GM23338 (cell line): ENCODE data around the gene HSD17B2. TPM values are rescaled to one million over a fixed set of nuclear protein-coding genes. Genes with fewer than 3 reads are reported as not detected.
"Not testable (repeated sequence)": the region's sequence is repeated elsewhere in the genome, so short reads cannot be mapped to it uniquely, and the experiment has no call there.

ENCODE experiments used
- ATAC-seq: fragments of 200-7000 bp; cut with Tn5 transposase; 3 replicates; pipeline ENCODE4 v1.9.1; 2020
- DNase-seq: peaks from one replicate; pipeline ENCODE4 v3.0.0-alpha.2; 2015; ENCODE audit warnings: low spot score
- H2AFZ ChIP-seq: fragments of 200-600 bp; sonication (generic); 2 replicates; pipeline ENCODE4 v1.8.0; 2016; ENCODE audit warnings: antibody characterized with exemption, mild to moderate bottlenecking, moderate library complexity
- H3F3A ChIP-seq: fragments of 200-600 bp; sonication (generic); replicated peaks from 2 replicates; pipeline ENCODE4 v1.8.0; 2017; ENCODE audit warnings: antibody characterized with exemption, mixed run types, low read depth
- H3K27ac ChIP-seq: fragments of 200-600 bp; sonication (generic); 2 replicates; pipeline ENCODE4 v1.6.1; 2016; ENCODE audit warnings: low read depth
- H3K27me3 ChIP-seq: fragments of 200-600 bp; sonication (generic); 2 replicates; pipeline ENCODE4 v1.8.0; 2016; ENCODE audit warnings: mild to moderate bottlenecking, mixed run types, moderate library complexity; ENCODE audit not compliant: insufficient read depth
- H3K36me3 ChIP-seq: fragments of 200-600 bp; sonication (generic); 2 replicates; pipeline ENCODE4 v1.8.0; 2016; ENCODE audit warnings: mild to moderate bottlenecking; ENCODE audit not compliant: insufficient read depth
- H3K4me1 ChIP-seq: fragments of 200-600 bp; sonication (generic); 2 replicates; pipeline ENCODE4 v1.8.0; 2016; ENCODE audit warnings: mild to moderate bottlenecking, moderate library complexity; ENCODE audit not compliant: insufficient read depth
- H3K4me2 ChIP-seq: fragments of 200-600 bp; sonication (generic); 2 replicates; pipeline ENCODE4 v1.7.1; 2017; ENCODE audit warnings: mixed run types
- H3K4me3 ChIP-seq: fragments of 200-600 bp; sonication (generic); 2 replicates; pipeline ENCODE4 v1.6.1; 2016; ENCODE audit warnings: mixed run types
- H3K79me2 ChIP-seq: fragments of 200-600 bp; sonication (generic); replicated peaks from 2 replicates; pipeline ENCODE4 v1.8.0; 2017; ENCODE audit warnings: mild to moderate bottlenecking; ENCODE audit not compliant: insufficient read depth
- H3K9me2 ChIP-seq: fragments of 200-600 bp; sonication (generic); 2 replicates; pipeline ENCODE4 v1.8.0; 2017; ENCODE audit not compliant: insufficient read depth
- H4K20me1 ChIP-seq: fragments of 200-600 bp; sonication (generic); replicated peaks from 2 replicates; pipeline ENCODE4 v1.8.0; 2017; ENCODE audit warnings: mild to moderate bottlenecking; ENCODE audit not compliant: insufficient read depth
- H3K27ac Mint-ChIP-seq: 2 replicates; pipeline ENCODE4 v1.8.0; 2020; ENCODE audit warnings: inconsistent platforms, mild to moderate bottlenecking, moderate library complexity, mixed read lengths
- H3K27me3 Mint-ChIP-seq: 3 replicates; pipeline ENCODE4 v1.8.0; 2022; ENCODE audit warnings: low read depth, mild to moderate bottlenecking, moderate library complexity, mixed read lengths, inconsistent platforms; ENCODE audit not compliant: insufficient read depth, poor library complexity
- H3K36me3 Mint-ChIP-seq: 3 replicates; pipeline ENCODE4 v1.8.0; 2021; ENCODE audit warnings: low read depth, mild to moderate bottlenecking, inconsistent platforms, moderate library complexity, mixed read lengths
- H3K4me1 Mint-ChIP-seq: 3 replicates; pipeline ENCODE4 v1.8.0; 2020; ENCODE audit warnings: mild to moderate bottlenecking, inconsistent platforms, mixed read lengths
- H3K4me3 Mint-ChIP-seq: 3 replicates; pipeline ENCODE4 v1.8.0; 2021; ENCODE audit warnings: moderate library complexity, mild to moderate bottlenecking, inconsistent platforms, mixed read lengths
- H3K9me3 Mint-ChIP-seq: 3 replicates; pipeline ENCODE4 v1.8.0; 2020; ENCODE audit warnings: moderate library complexity, mild to moderate bottlenecking, inconsistent platforms, mixed read lengths
- CREB1 ChIP-seq: fragments of 250-450 bp; sonication (Bioruptor Pico); IDR thresholded peaks from 2 replicates; pipeline ENCODE4 v1.5.0; 2020; ENCODE audit warnings: low read depth, mild to moderate bottlenecking, moderate library complexity
- CTCF ChIP-seq, 2 experiments: fragments of 200-600 bp in 1 of 2; sonication (generic) in 1 of 2; conservative IDR thresholded peaks; 2 replicates each; pipeline versions ENCODE4 v1.5.1 to v1.6.1; 2016 to 2017; ENCODE audit warnings: antibody characterized with exemption in 2 of 2, low read depth in 2 of 2, mild to moderate bottlenecking in 2 of 2, moderate library complexity in 1 of 2
- ETS1 ChIP-seq: IDR thresholded peaks from 2 replicates; pipeline ENCODE4 v1.6.1; 2016; ENCODE audit warnings: antibody characterized with exemption
- POLR2AphosphoS5 ChIP-seq: IDR thresholded peaks from 2 replicates; pipeline ENCODE4 v1.6.1; 2016; ENCODE audit warnings: antibody characterized with exemption, low read depth
- REST ChIP-seq: IDR thresholded peaks from one replicate; pipeline ENCODE4 v1.6.1; 2018; ENCODE audit warnings: antibody characterized with exemption; ENCODE audit not compliant: unreplicated experiment
- STAT1 ChIP-seq: IDR thresholded peaks from one replicate; pipeline ENCODE4 v1.6.1; 2016; ENCODE audit warnings: antibody characterized with exemption; ENCODE audit not compliant: unreplicated experiment
- ZNF114 ChIP-seq: fragments of 250-450 bp; sonication (Bioruptor Pico); IDR thresholded peaks from 2 replicates; pipeline ENCODE4 v1.5.0; 2020; ENCODE audit warnings: mild to moderate bottlenecking, moderate library complexity
- polyA plus RNA-seq: library from polyadenylated mRNA; unstranded; fragments of >200 nt; fragmentation: Nextera tagmentation; extraction: Ambion mirVana; gene quantifications from 2 replicates; pipeline ENCODE4 v1.2.1, GENCODE V29; 2016
- total RNA-seq: library from RNA; depleted of rRNA; stranded (reverse); fragments of >200 nt; shearing (Covaris generic); gene quantifications from 2 replicates; pipeline ENCODE4 v1.2.3, GENCODE V29; 2014

Gene HSD17B2
- total and polyA plus RNA-seq, 2 experiments from 2014 or later, result 0.29 TPM; not detected in 1

- no peak for TF ChIP-seq CTCF (conservative IDR thresholded peaks at IDR 0.05; ENCODE audit: low read depth in 2 of 2)
These were observed 26.0 kb upstream of the HSD17B2 start (continued) for GRCh38 chr16:82008957-82009592.

GRCh38 chr16:82009789-82010188 is 25.3 kb upstream of the HSD17B2 start:
- H3K4me1 ChIP-seq, H4K20me1 ChIP-seq, H3K27ac Mint-ChIP-seq, H3K27me3 ChIP-seq, H3K4me3 ChIP-seq, H3K79me2 ChIP-seq, H2AFZ ChIP-seq, H3K4me2 ChIP-seq, H3K9me2 ChIP-seq, ATAC-seq, H3K36me3 ChIP-seq, H3K27me3 Mint-ChIP-seq, H3K4me3 Mint-ChIP-seq, H3F3A ChIP-seq, H3K4me1 Mint-ChIP-seq, H3K27ac ChIP-seq, DNase-seq: not testable (repeated sequence)
- H3K9me3 Mint-ChIP-seq, result peaks cover 44% of the 10 kb centered on the region
- H3K36me3 Mint-ChIP-seq, result peaks cover 32% of the 10 kb centered on the region

GRCh38 chr16:82010649-82011048 is 24.4 kb upstream of the HSD17B2 start:
- Histone ChIP-seq H3K4me1 (no peaks in the 10 kb centered on the region), H3F3A (no peaks in the 10 kb centered on the region), H3K4me2 (no peak overlapping the region), H3K4me3 (no peak overlapping the region), H3K27me3 (no peaks in the 10 kb centered on the region), H4K20me1 (no peaks in the 10 kb centered on the region), H3K27ac (no peak overlapping the region), H3K36me3 (no peaks in the 10 kb centered on the region; the same call in 1 of the 2 replicates), H3K9me2 (no peaks in the 10 kb centered on the region), H3K79me2 (no peaks in the 10 kb centered on the region), H2AFZ (no peak overlapping the region)
- peak overlapping the region; percentile 59; the same call in 2 of the 3 replicates for H3K4me3 Mint-ChIP-seq
- peaks cover 32% of the 10 kb centered on the region for H3K36me3 Mint-ChIP-seq
- H3K27me3 Mint-ChIP-seq, result no peaks in the 10 kb centered on the region
- no peak overlapping the region for H3K27ac Mint-ChIP-seq
- H3K9me3 Mint-ChIP-seq, result peaks cover 46% of the 10 kb centered on the region
- H3K4me1 Mint-ChIP-seq, result no peaks in the 10 kb centered on the region
- DNase-seq (no peak), ATAC-seq (no peak)
- TF ChIP-seq CREB1 (CRISPR knock-in tag) (no peak), REST (no peak), POLR2AphosphoS5 (no peak), STAT1 (no peak), ZNF114 (CRISPR knock-in tag) (no peak), ETS1 (no peak)
